Measurements from ENCODE around the gene CCNYL1.

CCNYL1 gene

DNA sequence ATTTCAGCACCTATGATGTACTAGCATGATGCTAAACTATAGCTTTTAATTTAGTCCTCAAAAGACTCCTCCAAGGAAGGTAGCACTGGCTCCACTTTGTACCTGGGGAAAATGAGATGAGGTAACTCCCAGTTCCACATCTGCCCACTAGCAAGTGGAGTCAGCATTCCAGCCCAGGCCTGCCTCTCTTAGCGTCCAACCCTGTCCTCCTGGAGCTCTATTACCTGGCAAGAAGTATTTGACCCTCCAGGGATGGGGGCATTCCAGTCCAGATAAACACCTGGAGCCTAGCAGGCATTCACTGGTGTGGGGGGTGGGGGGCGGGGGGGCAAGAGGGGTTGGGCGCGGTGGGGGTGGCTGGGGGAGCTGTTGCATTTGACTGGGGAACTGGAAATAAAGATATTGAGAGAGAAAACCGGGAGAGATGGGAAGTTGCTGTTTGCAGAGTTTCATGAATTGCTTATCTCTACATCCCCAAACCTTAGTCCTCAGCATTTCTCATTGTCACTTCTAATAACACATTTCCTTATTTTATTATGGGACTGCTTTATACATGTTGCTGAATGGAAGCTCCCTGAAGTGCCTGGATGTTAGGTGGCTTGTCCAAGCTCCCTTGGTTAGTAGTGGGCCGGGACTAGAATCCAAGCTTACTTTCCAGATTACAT lies 80.3 kb downstream of the CCNYL1 start:
- DNase-seq (ENCODE audit: low read depth in 2 of 2), result no peak

DNA sequence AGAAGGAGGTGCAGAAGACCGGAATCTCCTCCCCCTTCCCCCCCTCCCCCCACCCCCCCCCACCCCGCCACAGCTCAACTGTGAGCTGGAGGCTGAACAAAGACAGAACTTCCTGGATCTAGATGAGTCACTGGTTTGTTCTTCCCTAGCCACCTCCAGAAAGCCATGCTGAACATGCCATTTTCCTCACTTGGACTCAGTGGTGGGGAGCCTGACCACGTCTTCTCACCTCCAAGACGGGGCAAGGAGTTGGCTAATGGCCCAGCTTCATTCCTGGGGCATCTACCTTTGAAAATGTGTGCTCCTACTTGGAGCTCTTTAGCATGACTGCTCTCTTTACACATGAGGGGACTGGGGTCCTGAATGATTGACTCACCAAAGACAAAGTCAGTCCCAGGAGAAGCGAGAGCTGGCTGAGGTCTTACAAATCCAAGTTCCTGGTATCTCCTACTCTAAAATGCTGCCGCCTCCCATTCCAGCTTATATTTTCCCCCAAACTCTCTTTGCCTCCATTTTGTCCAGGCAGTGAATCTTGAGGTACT lies 80.9 kb downstream of the CCNYL1 start:
- no peak for DNase-seq (ENCODE audit: low read depth in 2 of 2)

DNA sequence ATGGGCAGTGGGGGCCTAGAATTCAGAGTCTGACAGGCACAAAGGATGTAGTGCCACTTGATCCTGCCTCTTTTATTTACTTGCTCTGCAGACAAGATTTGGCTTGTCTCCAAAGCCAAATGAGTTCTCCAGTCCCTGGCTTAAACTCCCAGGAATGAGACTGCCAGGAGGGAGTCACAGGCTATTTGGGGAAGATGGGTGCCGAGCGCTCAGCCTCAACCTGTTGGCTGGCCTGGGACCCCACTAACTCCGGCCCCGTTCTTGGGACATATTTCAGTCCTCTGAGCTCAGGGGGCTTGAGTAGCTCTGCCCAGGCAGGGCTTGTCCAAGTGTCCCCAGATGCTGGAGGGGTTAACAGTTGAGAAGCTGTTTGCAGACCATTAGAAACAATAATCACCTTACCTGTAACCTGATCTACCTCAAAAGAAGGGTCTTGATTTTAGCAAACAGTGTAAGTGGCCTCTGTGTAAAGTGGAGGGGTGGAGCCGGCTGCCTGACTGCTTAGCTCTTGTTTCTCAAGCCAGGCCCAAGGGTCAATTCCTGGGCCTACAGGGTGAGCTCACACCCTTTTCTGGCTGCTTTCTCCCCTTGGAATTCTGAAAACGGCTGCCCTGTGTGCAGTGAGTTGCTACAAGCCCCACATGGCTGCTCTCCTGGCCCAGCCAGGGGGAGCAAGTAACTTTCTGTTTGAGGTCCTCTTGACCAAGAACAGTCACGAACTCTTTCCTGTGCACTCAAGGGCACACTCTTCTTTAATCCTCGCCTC lies 85.3 kb downstream of the CCNYL1 start:
- DNase-seq (ENCODE audit: low read depth in 2 of 2), result no peak

DNA sequence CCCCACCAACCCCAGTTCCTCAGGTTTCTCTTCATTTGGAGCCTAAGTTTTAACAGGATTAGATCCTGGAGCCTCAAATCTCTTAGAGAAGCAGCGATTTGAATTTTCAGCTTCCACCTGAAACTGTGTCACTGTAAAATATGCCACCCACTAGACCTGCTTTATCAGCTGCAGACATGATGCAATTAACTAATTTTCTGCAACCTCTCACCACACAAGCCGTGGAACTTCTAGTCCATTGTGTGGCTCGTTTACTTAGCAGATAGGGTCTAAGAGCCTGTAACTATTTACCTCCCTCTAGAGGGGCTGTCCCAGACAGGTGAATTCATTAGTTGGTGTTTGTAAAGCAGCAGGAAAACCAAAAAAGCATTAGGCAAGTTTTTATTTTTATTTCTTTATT lies 89.8 kb downstream of the CCNYL1 start:
- no peak for DNase-seq (ENCODE audit: low read depth in 2 of 2)

DNA sequence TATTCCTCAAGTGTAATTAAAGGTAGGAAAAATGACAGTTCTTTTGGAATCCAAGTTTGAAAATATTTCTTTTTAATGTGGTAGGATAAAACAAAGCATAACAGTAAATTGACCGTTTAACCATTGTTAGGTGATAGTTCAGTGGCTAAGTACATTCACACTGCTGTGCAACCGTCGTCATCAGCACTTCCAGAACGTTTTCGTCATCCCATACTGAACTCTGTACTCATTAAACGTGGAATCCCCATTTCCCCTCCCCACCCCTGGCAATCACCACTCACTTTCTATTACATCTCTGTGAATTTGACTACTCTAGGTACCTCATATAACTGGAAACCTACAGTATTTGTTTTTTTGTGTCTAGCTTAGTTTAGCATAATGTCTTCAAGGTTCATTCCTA lies 91.2 kb downstream of the CCNYL1 start:
- no peak for DNase-seq (ENCODE audit: low read depth in 2 of 2)

Measured in stimulated activated CD8-positive, alpha-beta memory T cell treated with anti-CD3 and anti-CD28 coated beads, Interleukin-7, amount 100 ng/mL, for 1 hour (primary cell).